GM18505 (cell line): ENCODE data around the gene CACNA2D3.

ENCODE experiments used
- ATAC-seq: cut with Tn5 transposase; IDR thresholded peaks from one replicate; pipeline ENCODE4 v1.9.1; 2021; ENCODE audit not compliant: unreplicated experiment
- POLR2A ChIP-seq: IDR thresholded peaks from 4 replicates; pipeline ENCODE4 v1.6.1; 2011; ENCODE audit warnings: borderline replicate concordance; ENCODE audit not compliant: insufficient read depth, insufficient read length; ENCODE audit errors: extremely low read depth

CACNA2D3 gene

DNA sequence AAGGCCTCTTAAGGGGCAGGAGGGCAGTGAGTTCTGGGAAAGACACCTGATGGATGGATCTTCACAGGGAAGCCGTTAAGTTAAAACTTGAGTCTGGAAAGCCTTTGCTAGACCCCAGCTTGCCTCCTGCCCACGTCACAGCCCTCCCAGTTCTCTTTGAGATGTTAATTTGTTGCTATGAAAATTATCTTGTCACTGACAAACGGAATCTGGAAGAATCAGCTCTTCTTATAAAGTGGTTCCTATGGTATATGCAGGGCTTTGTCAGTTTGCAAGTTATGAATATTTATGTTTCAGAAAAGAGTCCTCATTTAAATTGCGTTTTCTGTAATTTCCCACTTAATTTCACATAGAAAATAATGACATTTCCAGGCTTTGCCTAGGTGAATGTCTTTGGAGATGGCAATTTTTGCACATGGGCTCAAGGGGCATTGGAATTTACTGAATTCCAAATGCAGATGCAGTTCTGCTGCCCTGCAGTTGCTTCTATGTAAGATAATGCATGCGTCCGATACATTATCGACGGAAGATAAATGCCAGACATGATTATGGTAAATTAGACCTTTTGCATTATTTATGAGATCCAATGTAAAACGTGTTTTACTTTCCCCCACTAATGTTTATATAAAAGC is 74.1 kb downstream of the CACNA2D3 start:
- ATAC-seq: no peak
- no peak for TF ChIP-seq POLR2A

DNA sequence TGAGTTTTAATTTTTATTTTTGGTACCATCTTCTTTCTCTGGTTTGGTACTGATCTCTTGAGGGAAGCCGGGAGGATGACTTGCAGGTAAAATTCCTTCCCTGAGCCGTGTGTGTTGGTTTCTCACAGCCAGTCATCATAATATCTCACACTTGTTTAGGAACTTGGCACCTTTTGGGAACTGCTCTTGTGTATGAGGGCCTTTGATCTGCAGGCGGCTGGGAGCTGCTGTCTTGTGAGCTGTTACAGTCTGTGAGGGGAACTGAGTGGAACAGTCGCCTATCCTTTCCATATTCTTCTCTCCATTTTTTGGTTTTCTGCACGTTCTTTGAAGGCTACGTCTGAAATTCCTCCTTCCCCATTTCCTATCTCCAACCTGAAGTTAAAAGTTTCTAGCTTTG is 75.2 kb downstream of the CACNA2D3 start:
- no peak for TF ChIP-seq POLR2A

DNA sequence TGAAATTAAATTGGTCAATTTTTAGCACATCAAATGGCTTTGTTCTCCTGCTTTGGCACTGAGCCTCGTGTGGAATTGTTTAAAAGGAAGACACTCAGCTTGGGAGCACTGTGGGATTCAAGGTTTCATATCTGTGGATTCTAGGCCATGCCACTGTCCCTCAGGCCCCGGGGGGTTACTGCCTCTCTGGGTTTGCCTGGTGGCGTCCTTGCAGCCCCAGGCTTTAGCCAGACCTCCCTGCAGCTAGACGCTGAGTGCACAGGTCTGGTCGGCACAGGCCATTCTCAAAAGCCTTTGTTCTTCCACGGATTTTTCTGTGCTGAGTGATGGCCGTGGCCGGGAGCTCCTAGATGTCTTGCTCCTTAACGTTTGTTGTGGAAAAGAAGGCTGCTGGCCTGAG is 76.2 kb downstream of the CACNA2D3 start:
- no peak for ATAC-seq
- no peak for TF ChIP-seq POLR2A

More for the DNA sequence above, 75.2 kb downstream of the CACNA2D3 start:
- no peak for ATAC-seq

DNA sequence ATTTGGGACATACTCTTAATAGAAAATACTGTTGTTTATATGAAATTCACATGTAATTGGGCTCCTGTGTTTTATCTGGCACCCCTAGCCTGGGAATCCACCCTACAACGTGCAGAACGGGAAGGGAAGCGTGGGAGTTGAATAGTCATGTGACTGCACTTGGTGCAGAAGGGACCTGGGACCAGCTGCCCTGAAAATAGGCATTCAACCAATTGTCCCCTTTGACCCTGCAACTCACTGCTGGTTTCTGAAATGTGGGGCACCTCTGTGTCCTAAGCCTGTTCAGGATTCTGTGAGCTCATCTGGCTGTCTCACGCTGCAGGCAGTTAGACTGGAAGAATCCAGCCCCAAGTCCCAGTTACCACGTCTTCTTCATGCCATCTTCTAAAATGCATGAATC is 79.7 kb downstream of the CACNA2D3 start:
- TF ChIP-seq POLR2A: no peak
- ATAC-seq: no peak

GRCh38 chr3:54202651-54203248 is 80.4 kb downstream of the CACNA2D3 start:
- no peak for ATAC-seq
- no peak for TF ChIP-seq POLR2A

- no peak for ATAC-seq
These were observed 84.5 kb downstream of the CACNA2D3 start for GRCh38 chr3:54206874-54207273.

DNA sequence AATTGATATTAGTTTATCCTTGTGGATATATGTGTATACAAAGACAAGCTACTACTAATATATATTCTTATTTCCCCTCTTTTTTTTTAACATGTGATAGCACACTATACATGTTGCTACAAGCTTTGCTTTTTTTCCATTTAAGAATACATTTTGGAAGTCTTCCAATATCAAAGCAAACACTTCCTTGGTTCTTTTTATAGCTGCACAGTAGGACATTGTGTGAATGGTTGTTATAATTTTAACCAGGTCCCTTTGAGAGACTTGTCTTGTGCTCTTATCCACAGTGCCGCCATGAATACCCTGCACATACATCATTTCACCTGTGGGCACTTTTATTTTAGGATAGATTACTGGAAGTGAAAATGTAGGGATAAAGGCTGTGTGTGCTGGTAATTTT is 88.7 kb downstream of the CACNA2D3 start:
- no peak for ATAC-seq

More at GRCh38 chr3:54206874-54207273, 84.5 kb downstream of the CACNA2D3 start:
- no peak for TF ChIP-seq POLR2A

GRCh38 chr3:54212723-54213122 is 90.4 kb downstream of the CACNA2D3 start:
- no peak for TF ChIP-seq POLR2A
- ATAC-seq: no peak

More for the DNA sequence above, 88.7 kb downstream of the CACNA2D3 start:
- no peak for TF ChIP-seq POLR2A

GRCh38 chr3:54213907-54214306 is 91.6 kb downstream of the CACNA2D3 start:
- TF ChIP-seq POLR2A: no peak
- ATAC-seq: no peak

DNA sequence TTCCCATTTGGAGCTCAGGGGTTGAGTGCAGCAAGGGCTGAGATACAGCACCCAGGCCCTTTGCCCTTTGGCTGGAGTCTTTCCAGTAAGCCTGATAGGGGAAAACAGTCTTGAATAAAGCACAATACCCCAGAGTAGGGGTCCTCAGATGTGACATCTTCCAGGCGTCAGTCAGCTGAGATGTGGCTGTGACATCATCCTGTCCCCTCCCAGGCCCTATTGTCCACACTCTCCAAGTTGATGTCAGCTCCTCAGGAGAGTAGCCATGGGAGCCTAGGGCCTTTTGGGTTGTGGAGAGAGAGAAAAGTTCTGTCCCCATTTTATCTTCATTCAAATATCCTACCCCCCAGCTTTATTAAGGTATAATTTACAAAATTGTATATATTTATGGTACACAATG is 92.5 kb downstream of the CACNA2D3 start:
- no peak for TF ChIP-seq POLR2A
- no peak for ATAC-seq

- no peak for ATAC-seq
- no peak for TF ChIP-seq POLR2A
These were observed 93.2 kb downstream of the CACNA2D3 start for GRCh38 chr3:54215521-54215920.

DNA sequence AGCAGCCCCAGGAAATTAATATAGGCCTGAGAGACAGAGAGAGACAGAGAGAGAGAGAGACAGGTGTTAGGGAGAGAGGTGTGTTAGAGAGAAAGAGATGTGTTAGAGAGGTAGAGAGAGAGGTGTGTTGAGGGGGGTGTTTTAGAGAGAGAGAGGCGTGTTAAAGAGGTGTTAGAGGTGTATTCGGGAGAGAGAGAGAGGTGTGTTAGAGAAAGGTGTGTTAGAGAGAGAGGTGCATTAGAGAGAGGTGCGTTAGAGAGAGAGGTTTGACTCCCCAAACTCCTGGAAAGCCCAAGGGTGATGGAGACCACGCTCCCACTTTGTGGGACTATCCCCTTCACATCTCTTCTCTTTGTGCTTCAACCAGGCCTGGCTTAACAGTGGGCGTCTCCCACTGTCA is 95.5 kb downstream of the CACNA2D3 start:
- ATAC-seq: no peak
- TF ChIP-seq POLR2A: no peak

GRCh38 chr3:54222316-54222715 is 100.0 kb downstream of the CACNA2D3 start:
- no peak for TF ChIP-seq POLR2A
- ATAC-seq: no peak

DNA sequence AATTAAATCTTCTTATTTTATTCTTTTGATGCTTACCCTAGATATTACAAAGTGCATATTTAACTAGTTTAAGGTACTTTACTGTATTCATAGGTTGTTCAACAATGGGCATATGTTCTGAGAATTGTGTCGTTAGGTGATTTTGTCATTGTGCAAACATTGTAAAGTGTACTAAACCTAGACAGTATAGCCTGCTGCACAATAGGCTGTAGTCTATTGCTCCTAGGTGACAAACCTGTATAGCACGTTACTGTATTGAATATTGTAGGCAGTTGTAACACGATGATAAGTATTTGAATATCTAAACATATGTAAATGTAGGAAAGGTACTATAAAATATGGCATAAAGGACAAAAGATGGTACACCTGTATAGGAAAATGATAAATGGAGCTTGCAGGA is 100.7 kb downstream of the CACNA2D3 start:
- ATAC-seq: no peak
- no peak for TF ChIP-seq POLR2A
